Fibroblast of lung (primary cell): ENCODE measurements around the gene LTBP1. TPM values are rescaled to one million over a fixed set of nuclear protein-coding genes. Genes with fewer than 3 reads are reported as not detected.

Source experiments
- DNase-seq, 2 donors: peaks; one replicate each; pipeline versions ENCODE4 v3.0.0 to v3.0.0-alpha.2; 2010; ENCODE audit warnings: low read depth in 2 of 2
- H2AFZ ChIP-seq: 2 replicates; pipeline ENCODE4 v1.5.1; 2012; ENCODE audit warnings: low read length, control low read depth, inconsistent platforms
- H3K27ac ChIP-seq: 2 replicates; pipeline ENCODE4 v1.5.1; 2011; ENCODE audit warnings: low read length, control low read depth; ENCODE audit not compliant: insufficient read depth
- H3K27me3 ChIP-seq: 2 replicates; pipeline ENCODE4 v1.5.1; 2011; ENCODE audit warnings: mild to moderate bottlenecking, low read length; ENCODE audit not compliant: control insufficient read depth, insufficient read depth
- H3K36me3 ChIP-seq: 2 replicates; pipeline ENCODE4 v1.5.1; 2011; ENCODE audit warnings: low read length; ENCODE audit not compliant: control insufficient read depth, insufficient read depth
- H3K4me1 ChIP-seq: 2 replicates; pipeline ENCODE4 v1.5.1; 2011; ENCODE audit warnings: low read length; ENCODE audit not compliant: control insufficient read depth, insufficient read depth; ENCODE audit errors: extremely low read depth
- H3K4me2 ChIP-seq: 2 replicates; pipeline ENCODE4 v1.5.1; 2011; ENCODE audit warnings: low read length, control low read depth; ENCODE audit not compliant: insufficient read depth; ENCODE audit errors: extremely low read depth
- H3K4me3 ChIP-seq, 4 experiments: fragments of 200-600 bp in 1 of 4; sonication (generic) in 1 of 4; replicated peaks in 1 of 4; 2 replicates each; pipeline ENCODE4 v1.5.1; 2011 to 2016; ENCODE audit warnings: low read length in 4 of 4, low read depth in 3 of 4, mild to moderate bottlenecking in 3 of 4, control low read depth in 2 of 4, inconsistent platforms in 1 of 4, mixed read lengths in 1 of 4; ENCODE audit not compliant: insufficient read depth in 1 of 4; ENCODE audit errors: control extremely low read depth in 1 of 4
- H3K79me2 ChIP-seq: 2 replicates; pipeline ENCODE4 v1.5.1; 2012; ENCODE audit warnings: mild to moderate bottlenecking, low read length, inconsistent platforms; ENCODE audit not compliant: control insufficient read depth, insufficient read depth
- H3K9ac ChIP-seq: 2 replicates; pipeline ENCODE4 v1.5.1; 2011; ENCODE audit warnings: mild to moderate bottlenecking, low read length, control low read depth; ENCODE audit not compliant: insufficient read depth
- H3K9me3 ChIP-seq: 2 replicates; pipeline ENCODE4 v1.5.1; 2012; ENCODE audit warnings: low read depth, low read length; ENCODE audit not compliant: control insufficient read depth, insufficient read depth
- H4K20me1 ChIP-seq: 2 replicates; pipeline ENCODE4 v1.5.1; 2011; ENCODE audit warnings: low read length; ENCODE audit not compliant: control insufficient read depth, insufficient read depth; ENCODE audit errors: extremely low read depth
- CTCF ChIP-seq, 2 donors: IDR thresholded peaks in 1 of 2; conservative IDR thresholded peaks in 1 of 2; 1 replicate in 1 of 2; 2 replicates in 1 of 2; pipeline ENCODE4 v1.5.1; 2011 to 2012; ENCODE audit warnings: low read length in 2 of 2, control low read depth in 1 of 2, inconsistent platforms in 1 of 2, low read depth in 1 of 2, mild to moderate bottlenecking in 1 of 2
- EZH2 ChIP-seq: IDR thresholded peaks from 2 replicates; pipeline ENCODE4 v1.5.1; 2012; ENCODE audit warnings: low read length, control low read depth, mild to moderate bottlenecking; ENCODE audit errors: missing control alignments
- polyA plus RNA-seq, 2 donors: library from polyadenylated mRNA; depleted of rRNA in 1 of 2; stranded (reverse) in 1 of 2; unstranded in 1 of 2; fragments of >200 nt; gene quantifications; 2 replicates each; pipeline ENCODE4 v1.2.1, GENCODE V29; 2011 to 2012; ENCODE audit warnings: missing spikeins in 1 of 2
- total RNA-seq: library from RNA; depleted of rRNA; stranded (reverse); fragments of >200 nt; gene quantifications from 2 replicates; pipeline ENCODE4 v1.2.1, GENCODE V29; 2014

The LTBP1 gene
- total and polyA plus RNA-seq, 2 donors (not counting 1 experiment from before 2014, with no cell fraction given), result 254 to 324 TPM

GRCh38 chr2:33153008-33153407 lies 206.3 kb downstream of the LTBP1 start:
- Histone ChIP-seq H3K4me2 (peak overlapping the region; percentile 38), H3K79me2 (peaks cover 66% of the 10 kb centered on the region)
- DNase-seq, result peak; percentile 65 to 86

GRCh38 chr2:33158482-33159003 lies 211.8 kb downstream of the LTBP1 start:
- no peak overlapping the region for H2AFZ ChIP-seq
- peaks cover 2% of the 10 kb centered on the region for H3K36me3 ChIP-seq
- H3K9ac ChIP-seq, result peak overlapping the region; percentile 47
- H4K20me1 ChIP-seq, result no peaks in the 10 kb centered on the region
- H3K4me1 ChIP-seq, result peaks cover 21% of the 10 kb centered on the region
- peak; percentile 85 to 97 for DNase-seq
- peaks cover 78% of the 10 kb centered on the region for H3K79me2 ChIP-seq
- TF ChIP-seq CTCF (conservative IDR thresholded peaks at IDR 0.05 in 1 of 2, IDR thresholded peaks at IDR 0.05 in 1 of 2; ENCODE audit: low read depth in 1 of 2, low read length in 2 of 2) (no peak), EZH2 (no peak)
- H3K4me2 ChIP-seq, result peak overlapping the region; percentile 73
- H3K9me3 ChIP-seq, result no peaks in the 10 kb centered on the region
- H3K27ac ChIP-seq, result peak overlapping the region; percentile 93
- no peaks in the 10 kb centered on the region for H3K27me3 ChIP-seq
- H3K4me3 ChIP-seq, result no peak overlapping the region

More at GRCh38 chr2:33153008-33153407, 206.3 kb downstream of the LTBP1 start:
- H3K36me3 ChIP-seq, result peaks cover 2% of the 10 kb centered on the region
- H3K9ac ChIP-seq, result no peak overlapping the region
- no peak overlapping the region for H3K4me3 ChIP-seq
- TF ChIP-seq EZH2 (no peak), CTCF (conservative IDR thresholded peaks at IDR 0.05 in 1 of 2, IDR thresholded peaks at IDR 0.05 in 1 of 2; ENCODE audit: low read depth in 1 of 2, low read length in 2 of 2) (no peak)
- no peaks in the 10 kb centered on the region for H3K9me3 ChIP-seq
- H3K27ac ChIP-seq, result peak overlapping the region; percentile 54
- no peaks in the 10 kb centered on the region for H4K20me1 ChIP-seq
- no peak overlapping the region for H2AFZ ChIP-seq
- no peaks in the 10 kb centered on the region for H3K27me3 ChIP-seq
- peaks cover 15% of the 10 kb centered on the region for H3K4me1 ChIP-seq

- peak; percentile 57 to 93 for DNase-seq
- Histone ChIP-seq H3K27ac (peak overlapping the region; percentile 1), H3K4me2 (no peak overlapping the region)
Observed at GRCh38 chr2:33160191-33160590, 213.4 kb downstream of the LTBP1 start.

More at GRCh38 chr2:33160191-33160590, 213.4 kb downstream of the LTBP1 start:
- no peaks in the 10 kb centered on the region for H3K27me3 ChIP-seq
- peaks cover 2% of the 10 kb centered on the region for H3K36me3 ChIP-seq
- H3K79me2 ChIP-seq, result peaks cover 72% of the 10 kb centered on the region
- H3K9me3 ChIP-seq, result no peaks in the 10 kb centered on the region
- H4K20me1 ChIP-seq, result no peaks in the 10 kb centered on the region
- no peak overlapping the region for H2AFZ ChIP-seq
- peaks cover 17% of the 10 kb centered on the region for H3K4me1 ChIP-seq
- TF ChIP-seq CTCF (conservative IDR thresholded peaks at IDR 0.05 in 1 of 2, IDR thresholded peaks at IDR 0.05 in 1 of 2; ENCODE audit: low read depth in 1 of 2, low read length in 2 of 2) (no peak), EZH2 (no peak)
- H3K4me3 ChIP-seq, result no peak overlapping the region
- H3K9ac ChIP-seq, result no peak overlapping the region
